ENCODE data around the gene WNK2.

DNA sequence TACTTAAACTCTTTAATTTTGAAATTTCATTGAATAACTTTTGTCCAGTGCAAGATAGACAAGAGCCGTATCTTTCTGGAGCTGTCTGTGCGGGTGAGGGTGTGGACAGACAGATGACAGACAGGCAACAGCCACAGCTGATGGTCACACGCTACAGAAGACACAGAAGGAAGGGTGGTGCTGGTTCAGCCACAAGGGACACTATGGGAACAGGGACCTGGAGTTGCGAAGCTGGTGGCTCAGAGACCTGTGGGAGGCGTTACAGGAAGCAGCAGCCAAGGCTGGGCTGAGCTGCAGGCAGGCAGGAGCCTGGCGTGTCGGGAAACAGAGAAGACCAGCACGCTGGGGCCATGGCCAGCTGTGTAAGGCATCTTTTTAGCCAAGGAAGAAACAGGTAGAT is 104.4 kb downstream of the WNK2 start:
- TF ChIP-seq SPI1 (IDR thresholded peaks at IDR 0.05; ENCODE audit: borderline replicate concordance, low read depth) (no peak), CTCF (IDR thresholded peaks at IDR 0.05; ENCODE audit: insufficient read depth, low read length) (no peak)

Data from HL-60 (cell line).